Stimulated activated naive CD8-positive, alpha-beta T cell treated with anti-CD3 and anti-CD28 coated beads, Interleukin-15, Interleukin-2, amounts not matched to agents 100 ng/mL and 50 ng/mL, for 24 hours (primary cell): ENCODE measurements around the gene METTL6.
"Not testable (repeated sequence)": the region's sequence is repeated elsewhere in the genome, so short reads cannot be mapped to it uniquely, and the experiment has no call there.

Source experiments
- H3K27ac Mint-ChIP-seq: one replicate; pipeline ENCODE4 v1.8.0; 2021; ENCODE audit warnings: mild to moderate bottlenecking, mixed read lengths
- H3K27me3 Mint-ChIP-seq: one replicate; pipeline ENCODE4 v1.8.0; 2021; ENCODE audit warnings: mixed read lengths
- H3K36me3 Mint-ChIP-seq: one replicate; pipeline ENCODE4 v1.8.0; 2021; ENCODE audit warnings: low read depth, mixed read lengths
- H3K4me1 Mint-ChIP-seq: one replicate; pipeline ENCODE4 v1.8.0; 2021; ENCODE audit warnings: low read depth, mixed read lengths
- H3K4me3 Mint-ChIP-seq: one replicate; pipeline ENCODE4 v1.8.0; 2021; ENCODE audit warnings: mild to moderate bottlenecking, mixed read lengths
- H3K9me3 Mint-ChIP-seq: one replicate; pipeline ENCODE4 v1.8.0; 2021; ENCODE audit warnings: mixed read lengths

The METTL6 gene

GRCh38 chr3:15427182-15427880, at the start of gene METTL6, which contains the start of gene EAF1:
Gene METTL6, minus strand, starts transcription at chr3:15427544. Its CDS starts 1,033 bp downstream, at chr3:15426511.
Gene EAF1, plus strand, starts transcription at chr3:15427598. Its CDS starts 182 bp downstream, at chr3:15427780.
- Mint-ChIP-seq H3K9me3 (peaks cover 6% of the 10 kb centered on the region), H3K4me1 (peaks cover 49% of the 10 kb centered on the region), H3K27me3 (no peaks in the 10 kb centered on the region), H3K27ac (peak within 1 kb of the TSS; percentile 97), H3K4me3 (peak within 1 kb of the TSS; percentile 97), H3K36me3 (peaks cover 59% of the 10 kb centered on the region)

- H3K4me1 Mint-ChIP-seq: no peaks in the 10 kb centered on the region
- no peak overlapping the region for H3K4me3 Mint-ChIP-seq
- H3K9me3 Mint-ChIP-seq: no peaks in the 10 kb centered on the region
- H3K36me3 Mint-ChIP-seq: no peaks in the 10 kb centered on the region
- no peak overlapping the region for H3K27ac Mint-ChIP-seq
- H3K27me3 Mint-ChIP-seq: no peaks in the 10 kb centered on the region
Observed at GRCh38 chr3:15476378-15476777, 49.0 kb upstream of the METTL6 start.

- H3K9me3 Mint-ChIP-seq: no peaks in the 10 kb centered on the region
- no peaks in the 10 kb centered on the region for H3K4me1 Mint-ChIP-seq
- H3K27ac Mint-ChIP-seq: no peak overlapping the region
- no peak overlapping the region for H3K4me3 Mint-ChIP-seq
- H3K36me3 Mint-ChIP-seq: no peaks in the 10 kb centered on the region
- no peaks in the 10 kb centered on the region for H3K27me3 Mint-ChIP-seq
Observed at GRCh38 chr3:15475161-15475560, 47.8 kb upstream of the METTL6 start.

- H3K4me3 Mint-ChIP-seq: no peak overlapping the region
- no peak overlapping the region for H3K27ac Mint-ChIP-seq
- H3K9me3 Mint-ChIP-seq: no peaks in the 10 kb centered on the region
- H3K27me3 Mint-ChIP-seq: no peaks in the 10 kb centered on the region
- H3K36me3 Mint-ChIP-seq: no peaks in the 10 kb centered on the region
- peaks cover 3% of the 10 kb centered on the region for H3K4me1 Mint-ChIP-seq
Observed at GRCh38 chr3:15471861-15472260, 44.5 kb upstream of the METTL6 start.

- Mint-ChIP-seq H3K27me3 (no peaks in the 10 kb centered on the region), H3K9me3 (no peaks in the 10 kb centered on the region), H3K36me3 (no peaks in the 10 kb centered on the region), H3K4me3 (no peak overlapping the region), H3K4me1 (peaks cover 3% of the 10 kb centered on the region), H3K27ac (no peak overlapping the region)
Observed at GRCh38 chr3:15470849-15471248, 43.5 kb upstream of the METTL6 start.

- no peaks in the 10 kb centered on the region for H3K9me3 Mint-ChIP-seq
Observed at GRCh38 chr3:15470261-15470660, 42.9 kb upstream of the METTL6 start.

GRCh38 chr3:15467227-15468181, 40.2 kb upstream of the METTL6 start:
- H3K9me3 Mint-ChIP-seq: no peaks in the 10 kb centered on the region
- H3K4me1 Mint-ChIP-seq: peaks cover 7% of the 10 kb centered on the region
- H3K36me3 Mint-ChIP-seq: no peaks in the 10 kb centered on the region
- no peak overlapping the region for H3K27ac Mint-ChIP-seq
- H3K27me3 Mint-ChIP-seq: no peaks in the 10 kb centered on the region
- no peak overlapping the region for H3K4me3 Mint-ChIP-seq

More at GRCh38 chr3:15470261-15470660, 42.9 kb upstream of the METTL6 start:
- Mint-ChIP-seq H3K27me3 (no peaks in the 10 kb centered on the region), H3K4me3 (no peak overlapping the region), H3K36me3 (no peaks in the 10 kb centered on the region), H3K4me1 (peaks cover 3% of the 10 kb centered on the region), H3K27ac (no peak overlapping the region)

GRCh38 chr3:15465876-15466585, 38.7 kb upstream of the METTL6 start:
- peaks cover 19% of the 10 kb centered on the region for H3K4me1 Mint-ChIP-seq
- H3K36me3 Mint-ChIP-seq: no peaks in the 10 kb centered on the region
- no peaks in the 10 kb centered on the region for H3K27me3 Mint-ChIP-seq
- no peak overlapping the region for H3K27ac Mint-ChIP-seq
- H3K4me3 Mint-ChIP-seq: no peak overlapping the region
- no peaks in the 10 kb centered on the region for H3K9me3 Mint-ChIP-seq

GRCh38 chr3:15462451-15462850, 35.1 kb upstream of the METTL6 start:
- Mint-ChIP-seq H3K27me3 (no peaks in the 10 kb centered on the region), H3K9me3 (no peaks in the 10 kb centered on the region), H3K27ac (no peak overlapping the region), H3K36me3 (peaks cover 5% of the 10 kb centered on the region), H3K4me1 (peaks cover 15% of the 10 kb centered on the region), H3K4me3 (no peak overlapping the region)

- Mint-ChIP-seq H3K9me3 (no peaks in the 10 kb centered on the region), H3K27ac (no peak overlapping the region), H3K36me3 (peaks cover 5% of the 10 kb centered on the region), H3K4me1 (peaks cover 15% of the 10 kb centered on the region), H3K4me3 (no peak overlapping the region), H3K27me3 (no peaks in the 10 kb centered on the region)
Observed at GRCh38 chr3:15460891-15461531, 33.7 kb upstream of the METTL6 start.

GRCh38 chr3:15458212-15458780, 31.0 kb upstream of the METTL6 start:
- H3K9me3 Mint-ChIP-seq: no peaks in the 10 kb centered on the region
- no peaks in the 10 kb centered on the region for H3K27me3 Mint-ChIP-seq
- peaks cover 5% of the 10 kb centered on the region for H3K36me3 Mint-ChIP-seq
- no peak overlapping the region for H3K4me3 Mint-ChIP-seq
- no peak overlapping the region for H3K27ac Mint-ChIP-seq
- H3K4me1 Mint-ChIP-seq: peaks cover 15% of the 10 kb centered on the region

- not testable (repeated sequence) for H3K9me3 Mint-ChIP-seq, H3K36me3 Mint-ChIP-seq, H3K4me3 Mint-ChIP-seq, H3K27ac Mint-ChIP-seq, H3K27me3 Mint-ChIP-seq, H3K4me1 Mint-ChIP-seq
Observed at GRCh38 chr3:15456915-15457314, 29.6 kb upstream of the METTL6 start.

- Mint-ChIP-seq H3K4me1 (peaks cover 3% of the 10 kb centered on the region), H3K36me3 (peaks cover 5% of the 10 kb centered on the region), H3K27ac (no peak overlapping the region), H3K4me3 (no peak overlapping the region), H3K27me3 (no peaks in the 10 kb centered on the region), H3K9me3 (no peaks in the 10 kb centered on the region)
Observed at GRCh38 chr3:15456321-15456720, 29.0 kb upstream of the METTL6 start.

GRCh38 chr3:15455756-15456155, 28.4 kb upstream of the METTL6 start:
- Mint-ChIP-seq H3K9me3 (no peaks in the 10 kb centered on the region), H3K4me1 (no peaks in the 10 kb centered on the region), H3K4me3 (no peak overlapping the region), H3K27me3 (no peaks in the 10 kb centered on the region), H3K27ac (no peak overlapping the region), H3K36me3 (peaks cover 5% of the 10 kb centered on the region)
